ENCODE results near the gene OTOP3. TPM values are rescaled to one million over a fixed set of nuclear protein-coding genes. Genes with fewer than 3 reads are reported as not detected.

Gene OTOP3
- total and polyA plus RNA-seq, 2 experiments from 2014 or later: not detected

DNA sequence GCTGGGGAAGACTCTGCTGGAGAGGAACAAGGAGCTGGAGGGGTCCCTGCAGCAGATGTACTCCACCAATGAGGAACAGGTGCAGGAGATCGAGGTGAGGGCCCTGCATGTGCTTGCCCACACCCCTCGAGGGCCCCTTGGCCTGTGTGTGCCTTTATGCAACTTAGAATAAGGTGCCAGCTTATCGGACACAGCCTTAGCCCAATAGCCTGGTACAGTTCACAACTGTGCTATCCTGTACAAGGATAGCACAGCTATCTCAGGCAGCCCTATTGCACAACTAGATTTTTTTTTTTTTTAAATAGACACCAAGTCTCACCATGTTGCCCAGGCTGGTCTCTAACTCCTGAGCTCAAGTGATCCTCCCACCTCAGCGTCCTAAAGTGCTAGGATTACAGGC, 63.8 kb downstream of the OTOP3 start (continued):
- TF ChIP-seq, protein P1, sequence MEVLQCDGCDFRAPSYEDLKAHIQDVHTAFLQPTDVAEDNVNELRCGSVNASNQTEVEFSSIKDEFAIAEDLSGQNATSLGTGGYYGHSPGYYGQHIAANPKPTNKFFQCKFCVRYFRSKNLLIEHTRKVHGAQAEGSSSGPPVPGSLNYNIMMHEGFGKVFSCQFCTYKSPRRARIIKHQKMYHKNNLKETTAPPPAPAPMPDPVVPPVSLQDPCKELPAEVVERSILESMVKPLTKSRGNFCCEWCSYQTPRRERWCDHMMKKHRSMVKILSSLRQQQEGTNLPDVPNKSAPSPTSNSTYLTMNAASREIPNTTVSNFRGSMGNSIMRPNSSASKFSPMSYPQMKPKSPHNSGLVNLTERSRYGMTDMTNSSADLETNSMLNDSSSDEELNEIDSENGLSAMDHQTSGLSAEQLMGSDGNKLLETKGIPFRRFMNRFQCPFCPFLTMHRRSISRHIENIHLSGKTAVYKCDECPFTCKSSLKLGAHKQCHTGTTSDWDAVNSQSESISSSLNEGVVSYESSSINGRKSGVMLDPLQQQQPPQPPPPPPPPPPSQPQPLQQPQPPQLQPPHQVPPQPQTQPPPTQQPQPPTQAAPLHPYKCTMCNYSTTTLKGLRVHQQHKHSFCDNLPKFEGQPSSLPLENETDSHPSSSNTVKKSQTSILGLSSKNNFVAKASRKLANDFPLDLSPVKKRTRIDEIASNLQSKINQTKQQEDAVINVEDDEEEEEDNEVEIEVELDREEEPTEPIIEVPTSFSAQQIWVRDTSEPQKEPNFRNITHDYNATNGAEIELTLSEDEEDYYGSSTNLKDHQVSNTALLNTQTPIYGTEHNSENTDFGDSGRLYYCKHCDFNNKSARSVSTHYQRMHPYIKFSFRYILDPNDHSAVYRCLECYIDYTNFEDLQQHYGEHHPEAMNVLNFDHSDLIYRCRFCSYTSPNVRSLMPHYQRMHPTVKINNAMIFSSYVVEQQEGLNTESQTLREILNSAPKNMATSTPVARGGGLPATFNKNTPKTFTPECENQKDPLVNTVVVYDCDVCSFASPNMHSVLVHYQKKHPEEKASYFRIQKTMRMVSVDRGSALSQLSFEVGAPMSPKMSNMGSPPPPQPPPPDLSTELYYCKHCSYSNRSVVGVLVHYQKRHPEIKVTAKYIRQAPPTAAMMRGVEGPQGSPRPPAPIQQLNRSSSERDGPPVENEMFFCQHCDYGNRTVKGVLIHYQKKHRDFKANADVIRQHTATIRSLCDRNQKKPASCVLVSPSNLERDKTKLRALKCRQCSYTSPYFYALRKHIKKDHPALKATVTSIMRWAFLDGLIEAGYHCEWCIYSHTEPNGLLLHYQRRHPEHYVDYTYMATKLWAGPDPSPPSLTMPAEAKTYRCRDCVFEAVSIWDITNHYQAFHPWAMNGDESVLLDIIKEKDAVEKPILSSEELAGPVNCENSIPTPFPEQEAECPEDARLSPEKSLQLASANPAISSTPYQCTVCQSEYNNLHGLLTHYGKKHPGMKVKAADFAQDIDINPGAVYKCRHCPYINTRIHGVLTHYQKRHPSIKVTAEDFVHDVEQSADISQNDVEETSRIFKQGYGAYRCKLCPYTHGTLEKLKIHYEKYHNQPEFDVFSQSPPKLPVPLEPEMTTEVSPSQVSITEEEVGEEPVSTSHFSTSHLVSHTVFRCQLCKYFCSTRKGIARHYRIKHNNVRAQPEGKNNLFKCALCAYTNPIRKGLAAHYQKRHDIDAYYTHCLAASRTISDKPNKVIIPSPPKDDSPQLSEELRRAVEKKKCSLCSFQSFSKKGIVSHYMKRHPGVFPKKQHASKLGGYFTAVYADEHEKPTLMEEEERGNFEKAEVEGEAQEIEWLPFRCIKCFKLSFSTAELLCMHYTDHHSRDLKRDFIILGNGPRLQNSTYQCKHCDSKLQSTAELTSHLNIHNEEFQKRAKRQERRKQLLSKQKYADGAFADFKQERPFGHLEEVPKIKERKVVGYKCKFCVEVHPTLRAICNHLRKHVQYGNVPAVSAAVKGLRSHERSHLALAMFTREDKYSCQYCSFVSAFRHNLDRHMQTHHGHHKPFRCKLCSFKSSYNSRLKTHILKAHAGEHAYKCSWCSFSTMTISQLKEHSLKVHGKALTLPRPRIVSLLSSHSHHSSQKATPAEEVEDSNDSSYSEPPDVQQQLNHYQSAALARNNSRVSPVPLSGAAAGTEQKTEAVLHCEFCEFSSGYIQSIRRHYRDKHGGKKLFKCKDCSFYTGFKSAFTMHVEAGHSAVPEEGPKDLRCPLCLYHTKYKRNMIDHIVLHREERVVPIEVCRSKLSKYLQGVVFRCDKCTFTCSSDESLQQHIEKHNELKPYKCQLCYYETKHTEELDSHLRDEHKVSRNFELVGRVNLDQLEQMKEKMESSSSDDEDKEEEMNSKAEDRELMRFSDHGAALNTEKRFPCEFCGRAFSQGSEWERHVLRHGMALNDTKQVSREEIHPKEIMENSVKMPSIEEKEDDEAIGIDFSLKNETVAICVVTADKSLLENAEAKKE (CRISPR knock-in tag; IDR thresholded peaks at IDR 0.05): no peak
- no peak for TF ChIP-seq JUNB (IDR thresholded peaks at IDR 0.05; ENCODE audit: unreplicated experiment)

Other genes starting within 250 kb of the OTOP3 start
- not detected in 2 replicates for gene CD300LF, start 223.0 kb upstream of the OTOP3 start, total RNA-seq (2014; rRNA removed; shearing (Covaris generic))
- gene CD300LF, start 223.0 kb upstream of the OTOP3 start, polyA plus RNA-seq (2016; fragmentation: Nextera tagmentation; extraction: Ambion mirVana): not detected in 2 replicates
- gene RAB37, start 198.6 kb upstream of the OTOP3 start, total RNA-seq (2014; rRNA removed; shearing (Covaris generic)): 3.4 and 5.2 TPM in 2 replicates
- 3.3 and 3.6 TPM in 2 replicates for gene RAB37, start 198.6 kb upstream of the OTOP3 start, polyA plus RNA-seq (2016; fragmentation: Nextera tagmentation; extraction: Ambion mirVana)
- gene NHERF1, start 187.3 kb upstream of the OTOP3 start, total RNA-seq (2014; rRNA removed; shearing (Covaris generic)): 85.8 and 100 TPM in 2 replicates
- gene NHERF1, start 187.3 kb upstream of the OTOP3 start, polyA plus RNA-seq (2016; fragmentation: Nextera tagmentation; extraction: Ambion mirVana): 48.8 and 49.3 TPM in 2 replicates
- gene NAT9, start 159.6 kb upstream of the OTOP3 start, total RNA-seq (2014; rRNA removed; shearing (Covaris generic)): 37.5 and 62.1 TPM in 2 replicates
- gene NAT9, start 159.6 kb upstream of the OTOP3 start, polyA plus RNA-seq (2016; fragmentation: Nextera tagmentation; extraction: Ambion mirVana): 30.7 and 37.3 TPM in 2 replicates
- 0.10 TPM in 1 of 2 replicates, not detected in the other for gene GRIN2C, start 76.0 kb upstream of the OTOP3 start, total RNA-seq (2014; rRNA removed; shearing (Covaris generic))
- 0.07 and 0.19 TPM in 2 replicates for gene GRIN2C, start 76.0 kb upstream of the OTOP3 start, polyA plus RNA-seq (2016; fragmentation: Nextera tagmentation; extraction: Ambion mirVana)
- 33.1 and 34.5 TPM in 2 replicates for gene FDXR, start 62.9 kb upstream of the OTOP3 start, total RNA-seq (2014; rRNA removed; shearing (Covaris generic))
- gene FDXR, start 62.9 kb upstream of the OTOP3 start, polyA plus RNA-seq (2016; fragmentation: Nextera tagmentation; extraction: Ambion mirVana): 19.9 and 21.7 TPM in 2 replicates
- 0.73 and 1.6 TPM in 2 replicates for gene FADS6, start 42.3 kb upstream of the OTOP3 start, total RNA-seq (2014; rRNA removed; shearing (Covaris generic))
- 0.35 and 0.42 TPM in 2 replicates for gene FADS6, start 42.3 kb upstream of the OTOP3 start, polyA plus RNA-seq (2016; fragmentation: Nextera tagmentation; extraction: Ambion mirVana)
- 1.7 and 3.5 TPM in 2 replicates for gene USH1G, start 12.6 kb upstream of the OTOP3 start, total RNA-seq (2014; rRNA removed; shearing (Covaris generic))
- 0.28 and 0.34 TPM in 2 replicates for gene USH1G, start 12.6 kb upstream of the OTOP3 start, polyA plus RNA-seq (2016; fragmentation: Nextera tagmentation; extraction: Ambion mirVana)
- gene OTOP2, start 11.6 kb upstream of the OTOP3 start, total RNA-seq (2014; rRNA removed; shearing (Covaris generic)): not detected in 2 replicates
- gene OTOP2, start 11.6 kb upstream of the OTOP3 start, polyA plus RNA-seq (2016; fragmentation: Nextera tagmentation; extraction: Ambion mirVana): not detected in 2 replicates
- 6.3 and 8.7 TPM in 2 replicates for gene HID1, start 36.9 kb downstream of the OTOP3 start, total RNA-seq (2014; rRNA removed; shearing (Covaris generic))
- gene HID1, start 36.9 kb downstream of the OTOP3 start, polyA plus RNA-seq (2016; fragmentation: Nextera tagmentation; extraction: Ambion mirVana): 9.0 and 10.9 TPM in 2 replicates
- 34.4 and 35.8 TPM in 2 replicates for gene CDR2L, start 51.7 kb downstream of the OTOP3 start, total RNA-seq (2014; rRNA removed; shearing (Covaris generic))
- gene CDR2L, start 51.7 kb downstream of the OTOP3 start, polyA plus RNA-seq (2016; fragmentation: Nextera tagmentation; extraction: Ambion mirVana): 17.7 and 18.3 TPM in 2 replicates
- gene MRPL58, start 76.8 kb downstream of the OTOP3 start, total RNA-seq (2014; rRNA removed; shearing (Covaris generic)): 38.0 and 48.5 TPM in 2 replicates
- 66.7 and 68.0 TPM in 2 replicates for gene MRPL58, start 76.8 kb downstream of the OTOP3 start, polyA plus RNA-seq (2016; fragmentation: Nextera tagmentation; extraction: Ambion mirVana)
- gene ATP5PD, start 111.1 kb downstream of the OTOP3 start, total RNA-seq (2014; rRNA removed; shearing (Covaris generic)): 240 and 244 TPM in 2 replicates
- 1,144 and 1,234 TPM in 2 replicates for gene ATP5PD, start 111.1 kb downstream of the OTOP3 start, polyA plus RNA-seq (2016; fragmentation: Nextera tagmentation; extraction: Ambion mirVana)
- 24.3 and 30.0 TPM in 2 replicates for gene KCTD2, start 111.3 kb downstream of the OTOP3 start, total RNA-seq (2014; rRNA removed; shearing (Covaris generic))
- gene KCTD2, start 111.3 kb downstream of the OTOP3 start, polyA plus RNA-seq (2016; fragmentation: Nextera tagmentation; extraction: Ambion mirVana): 7.4 and 8.1 TPM in 2 replicates
- gene SLC16A5, start 152.1 kb downstream of the OTOP3 start, total RNA-seq (2014; rRNA removed; shearing (Covaris generic)): 30.1 and 40.0 TPM in 2 replicates
- gene SLC16A5, start 152.1 kb downstream of the OTOP3 start, polyA plus RNA-seq (2016; fragmentation: Nextera tagmentation; extraction: Ambion mirVana): 5.0 and 7.3 TPM in 2 replicates
- gene ARMC7, start 174.1 kb downstream of the OTOP3 start, total RNA-seq (2014; rRNA removed; shearing (Covaris generic)): 4.5 and 5.6 TPM in 2 replicates
- gene ARMC7, start 174.1 kb downstream of the OTOP3 start, polyA plus RNA-seq (2016; fragmentation: Nextera tagmentation; extraction: Ambion mirVana): 6.3 and 8.4 TPM in 2 replicates
- gene NT5C, start 195.8 kb downstream of the OTOP3 start, total RNA-seq (2014; rRNA removed; shearing (Covaris generic)): 91.7 and 122 TPM in 2 replicates
- gene NT5C, start 195.8 kb downstream of the OTOP3 start, polyA plus RNA-seq (2016; fragmentation: Nextera tagmentation; extraction: Ambion mirVana): 120 and 134 TPM in 2 replicates
- gene JPT1, start 218.6 kb downstream of the OTOP3 start, total RNA-seq (2014; rRNA removed; shearing (Covaris generic)): 249 and 278 TPM in 2 replicates
- gene JPT1, start 218.6 kb downstream of the OTOP3 start, polyA plus RNA-seq (2016; fragmentation: Nextera tagmentation; extraction: Ambion mirVana): 903 and 929 TPM in 2 replicates
- gene SUMO2, start 247.1 kb downstream of the OTOP3 start, total RNA-seq (2014; rRNA removed; shearing (Covaris generic)): 133 and 139 TPM in 2 replicates
- 784 and 890 TPM in 2 replicates for gene SUMO2, start 247.1 kb downstream of the OTOP3 start, polyA plus RNA-seq (2016; fragmentation: Nextera tagmentation; extraction: Ambion mirVana)

All from GM23338 (cell line).